ENCODE results near the gene GRIK4.

GRIK4 gene

DNA sequence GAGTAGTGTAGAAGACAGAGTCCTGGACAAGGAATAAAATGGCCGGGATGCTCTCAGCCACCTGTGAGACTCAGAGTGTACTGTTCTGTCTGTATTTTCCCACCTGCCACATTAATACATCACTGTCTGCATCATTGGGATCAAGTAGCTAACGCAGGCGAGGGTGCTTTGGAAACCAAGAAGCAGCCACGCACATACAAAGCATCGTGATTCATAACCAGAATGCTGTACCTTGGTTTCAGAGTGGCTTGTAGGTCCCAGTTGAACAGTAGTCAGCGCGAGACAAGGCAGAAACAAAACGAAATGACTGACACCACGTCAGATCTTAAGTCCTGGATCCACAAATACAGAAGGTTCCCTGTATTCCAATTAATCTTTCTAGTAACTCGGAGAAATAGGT lies 198.3 kb downstream of the GRIK4 start:
- DNase-seq (ENCODE audit: low read depth in 2 of 2) = no peak

DNA sequence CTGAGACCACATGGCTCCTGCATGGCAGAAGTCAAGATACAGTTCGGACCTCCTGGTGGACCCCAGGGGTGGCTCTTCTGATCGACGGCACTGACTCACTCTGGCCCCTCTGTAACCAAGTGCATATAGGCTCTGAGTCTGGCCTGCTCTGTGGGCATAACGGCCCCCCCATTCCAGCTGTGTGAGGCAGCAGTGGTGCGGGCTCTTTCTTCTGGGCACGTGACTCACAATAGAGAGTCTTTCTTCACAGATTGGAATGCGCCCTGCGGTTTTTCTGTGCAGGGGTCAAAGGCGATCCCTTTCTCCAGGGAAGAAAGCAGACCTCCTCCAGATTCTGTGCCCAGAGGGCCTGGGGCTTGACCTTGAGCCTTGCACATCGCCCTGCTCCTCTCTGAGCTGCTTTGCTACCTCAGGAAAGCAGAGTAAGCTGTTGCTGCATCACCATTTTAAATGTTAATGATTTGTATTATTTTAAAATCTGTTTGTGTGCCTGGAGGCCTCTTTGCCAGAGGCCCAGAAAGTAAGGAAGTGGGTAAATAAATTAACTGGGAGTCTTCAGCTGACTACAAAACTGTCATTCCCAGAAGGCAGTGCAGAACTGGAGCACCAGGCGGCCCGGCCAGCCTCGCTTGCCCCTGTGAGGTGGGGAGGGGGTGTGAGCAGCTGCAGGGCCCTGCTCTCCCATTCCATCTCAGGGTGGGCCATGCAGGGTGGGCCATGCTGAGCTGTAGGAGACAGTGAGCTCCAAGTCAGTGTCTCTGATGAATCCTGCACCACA lies 199.0 kb downstream of the GRIK4 start:
- no peak for DNase-seq (ENCODE audit: low read depth in 2 of 2)

DNA sequence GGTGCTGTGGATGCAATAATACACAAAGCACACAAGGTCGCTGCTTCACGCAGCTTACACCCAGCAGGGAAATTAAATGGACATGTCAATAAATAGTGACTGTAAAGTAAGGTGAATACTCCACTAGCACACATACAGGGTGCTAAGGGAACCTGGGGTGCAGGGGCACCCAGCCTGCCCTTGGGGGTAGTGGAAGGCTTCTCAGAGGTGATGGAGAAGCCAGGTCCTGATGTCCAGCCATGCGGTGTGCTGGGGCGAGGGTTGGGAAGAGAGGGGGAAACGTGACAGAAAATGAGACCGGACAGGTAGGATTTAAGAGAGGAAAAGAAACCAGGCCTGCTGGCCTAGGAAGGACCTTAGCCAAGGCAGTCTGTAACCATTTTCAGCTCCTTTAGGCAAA lies 200.5 kb downstream of the GRIK4 start:
- DNase-seq (ENCODE audit: low read depth in 2 of 2) = no peak

DNA sequence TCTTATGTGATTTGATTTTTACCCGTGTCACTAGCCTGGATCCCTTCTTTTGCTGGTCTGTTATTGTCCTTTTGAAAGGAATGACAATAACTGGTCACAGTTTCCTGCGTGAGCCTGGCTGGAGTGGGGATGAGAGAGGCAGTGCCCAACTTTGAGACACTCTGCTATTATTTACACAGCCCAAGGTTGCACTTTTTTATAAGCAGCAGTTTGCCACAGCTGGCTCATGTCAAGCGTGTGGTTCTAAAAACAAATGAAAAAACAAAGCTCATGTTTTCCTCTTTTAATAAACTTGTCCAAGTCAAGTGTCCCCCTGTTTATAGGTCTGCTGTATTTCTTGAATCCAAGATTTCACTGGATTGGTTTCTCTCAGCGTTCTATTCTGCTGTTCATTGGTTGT lies 201.3 kb downstream of the GRIK4 start:
- DNase-seq (ENCODE audit: low read depth in 2 of 2) = no peak

DNA sequence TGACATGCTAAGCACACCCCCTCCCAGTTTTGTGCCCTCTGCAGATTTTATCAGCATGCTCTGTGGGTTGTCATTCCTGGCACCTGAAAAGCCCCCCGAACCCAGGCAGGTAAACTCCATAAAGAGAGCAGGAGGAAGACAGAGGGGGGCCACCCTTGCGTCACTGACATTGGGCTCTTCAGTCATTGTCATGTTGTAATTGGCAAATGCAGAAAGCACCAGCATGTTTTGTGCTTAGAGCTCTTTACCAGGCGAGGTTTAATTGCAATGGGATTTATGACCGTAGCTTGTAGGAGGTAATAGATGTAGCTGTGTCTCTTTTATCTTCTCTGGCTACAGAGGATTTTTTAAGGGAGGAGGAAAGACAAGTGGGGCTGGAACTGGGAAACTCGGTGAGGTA lies 201.7 kb downstream of the GRIK4 start:
- no peak for DNase-seq (ENCODE audit: low read depth in 2 of 2)

DNA sequence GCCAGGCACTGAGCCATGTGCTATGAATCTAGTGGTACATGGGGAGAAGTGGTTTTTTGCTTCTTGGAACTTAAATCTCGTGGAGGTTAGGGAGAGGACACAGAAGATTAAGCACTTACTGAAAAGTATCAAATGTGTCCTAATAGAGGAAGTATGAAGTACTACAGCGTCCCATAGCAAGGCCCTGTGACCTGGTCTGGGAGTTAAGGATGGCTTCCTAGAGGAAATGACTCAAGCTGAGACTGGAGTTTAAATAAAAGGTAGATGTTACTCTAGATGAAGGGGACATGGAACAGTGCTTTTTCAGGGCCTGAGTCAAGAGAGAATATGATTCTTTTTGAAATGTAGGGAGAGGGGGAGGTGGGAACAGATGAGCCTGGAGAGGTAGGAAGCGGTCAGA lies 202.9 kb downstream of the GRIK4 start:
- no peak for DNase-seq (ENCODE audit: low read depth in 2 of 2)

DNA sequence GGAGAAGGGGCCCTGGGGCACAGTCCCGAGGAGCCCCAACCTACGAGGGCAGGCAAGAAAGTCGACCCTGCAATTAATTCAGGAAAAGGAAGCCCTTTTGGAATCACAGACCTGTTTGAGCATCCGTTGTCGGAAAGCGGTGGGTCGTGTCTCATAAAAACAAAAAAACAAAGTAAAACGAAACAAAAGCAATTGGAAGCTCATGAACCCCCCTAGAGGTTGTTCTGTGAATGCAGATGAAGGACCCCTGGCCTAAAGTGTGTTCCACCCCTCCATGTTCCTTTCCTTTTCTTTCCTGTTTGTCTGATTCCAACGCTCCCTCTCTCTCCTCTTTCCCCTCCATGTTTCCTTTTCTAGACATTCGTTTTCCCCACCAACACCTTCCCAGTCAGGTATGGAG lies 203.7 kb downstream of the GRIK4 start:
- no peak for DNase-seq (ENCODE audit: low read depth in 2 of 2)

DNA sequence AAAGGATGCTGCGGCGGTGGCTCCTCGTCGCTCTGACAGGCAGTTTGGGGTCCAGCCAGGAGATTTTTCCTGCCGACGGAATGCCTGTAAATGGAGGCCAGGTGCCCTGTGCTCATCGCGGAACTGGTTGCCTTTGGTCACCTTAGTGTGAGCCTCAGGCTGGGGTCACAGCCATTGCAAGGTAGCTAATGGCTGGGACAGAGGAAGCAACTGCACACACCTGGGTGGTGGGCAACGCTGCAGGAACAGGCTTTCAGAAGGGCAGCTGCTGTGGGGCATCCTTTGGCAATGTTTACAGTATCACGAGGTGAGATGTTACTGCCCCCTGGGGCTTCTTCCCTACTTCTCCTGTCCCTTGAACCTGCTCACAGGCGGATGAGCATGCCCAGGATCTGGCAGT lies 205.5 kb downstream of the GRIK4 start:
- DNase-seq (ENCODE audit: low read depth in 2 of 2) = no peak

DNA sequence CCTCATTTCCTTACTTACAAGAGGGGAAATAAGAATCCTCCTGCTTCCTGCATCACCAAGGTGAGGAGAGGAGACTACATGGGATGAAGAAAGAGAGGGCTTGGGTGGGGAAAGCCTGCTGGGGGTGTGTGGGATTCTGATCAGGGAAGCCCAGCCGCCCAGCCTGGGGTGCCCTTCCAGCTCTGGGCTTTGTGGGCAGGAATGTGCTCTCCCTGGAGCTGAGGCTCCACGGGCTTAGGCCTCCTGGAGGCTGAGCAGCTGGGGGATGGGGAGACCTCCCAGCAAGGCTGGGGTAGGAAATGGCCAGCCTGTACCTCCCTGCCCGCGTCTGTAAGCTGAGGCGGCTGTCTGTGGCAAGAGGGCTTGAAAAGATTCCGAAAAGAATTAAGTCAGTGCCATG lies 206.1 kb downstream of the GRIK4 start:
- DNase-seq (ENCODE audit: low read depth in 2 of 2) = no peak

DNA sequence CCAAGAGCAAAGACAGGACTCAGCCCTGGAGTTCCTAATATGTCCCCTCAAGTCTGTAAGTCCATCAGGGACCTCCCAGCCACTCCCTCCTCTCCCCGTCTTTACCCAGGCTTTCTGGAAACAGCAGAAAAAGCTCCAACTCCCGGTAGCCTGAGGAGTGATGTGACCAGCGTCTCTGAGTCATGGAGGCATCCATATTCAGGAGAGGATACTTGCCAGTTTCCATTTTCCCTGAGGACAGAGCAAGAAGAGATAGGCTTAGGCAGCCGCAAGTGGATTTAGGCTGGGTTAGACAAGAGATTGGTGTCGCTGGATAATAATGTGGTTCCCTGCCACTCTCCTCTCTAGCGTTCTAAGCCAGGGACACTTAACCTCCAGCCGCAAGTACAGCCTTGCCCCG lies 206.6 kb downstream of the GRIK4 start:
- no peak for DNase-seq (ENCODE audit: low read depth in 2 of 2)

DNA sequence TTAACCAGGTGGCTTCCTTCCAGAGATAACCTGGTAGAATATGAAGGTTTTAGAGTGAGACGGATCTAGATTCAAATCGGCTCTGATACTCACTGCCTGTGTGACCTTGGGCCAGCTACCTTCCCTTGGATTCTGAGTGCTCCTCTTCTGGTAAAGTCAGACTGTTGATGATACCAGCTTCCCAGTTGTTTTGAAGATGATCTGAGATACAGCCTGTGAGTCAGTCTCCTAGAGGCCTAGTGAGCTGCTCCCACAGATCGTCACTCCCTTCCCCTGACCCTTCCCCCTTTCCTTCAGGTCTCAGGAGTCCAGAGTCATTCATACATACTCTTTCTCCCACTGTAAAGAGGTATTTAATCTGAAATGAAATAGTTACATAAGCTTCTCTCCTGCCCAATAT lies 207.8 kb downstream of the GRIK4 start:
- DNase-seq (ENCODE audit: low read depth in 2 of 2) = no peak

DNA sequence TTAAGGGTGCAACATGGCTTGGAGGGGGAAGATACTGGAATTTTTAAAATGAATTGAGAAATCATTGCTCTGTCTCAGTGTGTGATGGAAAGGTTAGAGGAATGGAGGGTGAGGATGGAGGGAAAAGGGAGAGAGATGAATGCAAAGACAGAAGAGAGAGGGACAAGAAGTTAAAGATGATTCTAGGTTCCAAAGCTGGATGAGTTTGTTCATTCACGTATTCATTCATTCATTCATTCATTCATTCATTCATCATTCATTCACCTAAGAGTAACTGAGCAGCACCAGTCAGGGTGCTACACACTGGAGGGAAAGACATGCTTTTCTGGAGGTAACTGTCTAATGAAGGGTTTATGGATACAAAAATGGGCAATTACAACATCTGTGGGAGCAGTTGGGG lies 209.2 kb downstream of the GRIK4 start:
- no peak for DNase-seq (ENCODE audit: low read depth in 2 of 2)

DNA sequence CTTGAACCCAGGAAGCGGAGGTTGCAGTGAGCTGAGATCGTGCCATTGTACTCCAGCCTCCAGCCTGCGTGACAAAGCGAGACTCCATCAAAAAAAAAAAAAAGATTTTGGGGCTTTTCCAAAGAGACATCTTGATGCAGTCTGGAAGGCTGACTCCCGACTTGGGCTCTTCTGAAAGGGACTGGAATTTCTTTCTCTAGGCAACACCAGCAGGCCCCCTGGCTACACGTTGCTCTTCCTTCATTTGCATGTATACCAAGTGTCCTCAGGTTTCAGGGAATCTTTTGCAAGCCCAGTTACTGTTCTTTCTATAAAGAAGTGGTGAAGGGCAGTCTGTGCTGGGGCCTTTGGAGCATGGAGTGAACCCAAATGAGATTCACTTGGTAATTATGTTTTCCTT lies 211.0 kb downstream of the GRIK4 start:
- DNase-seq (ENCODE audit: low read depth in 2 of 2) = no peak

DNA sequence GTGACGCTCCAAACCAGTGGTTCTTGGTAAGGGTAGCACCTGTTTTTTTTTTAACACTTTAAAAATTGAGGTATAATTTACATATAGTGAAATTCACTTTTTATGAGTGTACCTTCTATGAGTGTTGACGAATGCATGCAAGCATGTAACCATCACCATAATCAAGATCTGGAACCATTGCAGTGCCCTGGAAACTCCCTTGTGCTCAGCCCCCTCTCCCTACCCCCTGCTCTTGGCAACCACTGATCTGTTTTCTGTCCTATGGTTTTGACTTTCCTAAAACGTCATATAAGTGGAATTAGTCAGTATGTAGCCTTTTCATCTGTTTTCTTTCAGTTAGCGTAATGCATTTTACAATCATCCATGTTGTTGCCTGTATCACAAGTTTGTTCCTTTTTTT lies 212.2 kb downstream of the GRIK4 start:
- DNase-seq (ENCODE audit: low read depth in 2 of 2) = no peak

DNA sequence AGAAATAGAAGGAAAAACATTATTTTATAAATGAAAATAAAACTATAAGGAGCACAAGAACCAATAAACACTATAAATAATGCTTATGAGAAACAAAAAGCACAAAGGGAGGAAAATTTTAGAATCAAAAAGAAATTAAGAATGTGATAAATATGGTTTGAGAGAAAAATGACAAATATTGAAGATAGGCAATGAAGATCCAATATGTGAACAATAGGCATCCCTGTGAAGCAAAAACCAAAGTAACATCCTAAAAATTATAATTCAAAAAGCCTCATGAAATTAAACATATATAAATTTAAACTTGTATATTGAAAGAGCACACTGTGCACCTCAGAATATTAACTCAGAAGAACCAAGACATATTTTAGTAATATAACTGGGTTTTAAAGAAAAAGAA lies 216.2 kb downstream of the GRIK4 start:
- no peak for DNase-seq (ENCODE audit: low read depth in 2 of 2)

DNA sequence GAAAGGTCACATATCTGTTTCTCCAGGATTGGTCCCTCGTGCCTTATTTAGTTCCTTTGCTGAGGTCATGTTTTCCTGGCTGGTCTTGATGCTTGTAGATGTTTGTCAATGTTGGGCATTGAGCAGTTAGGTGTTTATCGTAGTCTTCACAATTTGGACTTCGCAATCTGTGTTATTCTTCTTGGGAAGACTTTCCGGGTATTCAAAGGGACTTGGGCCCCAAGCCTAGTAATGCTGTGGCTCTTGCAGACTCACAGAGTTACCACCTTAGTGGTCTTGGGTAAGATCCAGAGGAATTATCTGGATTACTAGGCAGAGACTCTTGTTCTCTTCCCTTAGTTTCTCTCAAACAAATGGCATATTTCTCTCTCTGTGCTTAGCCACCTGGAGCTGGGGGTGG lies 223.5 kb downstream of the GRIK4 start:
- no peak for DNase-seq (ENCODE audit: low read depth in 2 of 2)

DNA sequence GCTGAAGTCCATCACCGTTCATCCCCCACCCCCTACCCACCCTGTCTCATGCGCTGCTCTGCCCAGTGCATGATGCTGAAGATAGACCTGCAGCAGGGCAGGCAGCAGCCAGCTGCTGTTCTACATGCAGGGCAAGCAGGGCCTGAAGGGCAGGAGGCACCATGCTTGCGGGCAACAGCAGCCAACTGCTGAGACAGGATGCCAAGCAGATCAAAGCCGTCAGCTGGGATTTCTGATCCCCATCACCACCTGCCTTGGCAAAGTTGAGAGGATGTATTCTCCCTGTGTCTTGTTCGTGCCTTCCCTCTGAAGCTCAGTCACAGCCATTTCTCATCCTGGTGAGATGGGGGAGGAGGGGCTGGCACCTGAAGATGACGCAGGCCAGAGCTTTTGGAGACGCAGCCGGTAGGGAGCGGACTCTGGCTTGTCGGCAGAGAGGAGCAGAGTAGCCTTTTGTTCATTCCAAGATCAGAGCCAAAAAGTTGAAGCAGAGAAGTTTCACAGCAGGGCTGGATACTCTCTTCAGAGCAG lies 227.0 kb downstream of the GRIK4 start:
- no peak for DNase-seq (ENCODE audit: low read depth in 2 of 2)

DNA sequence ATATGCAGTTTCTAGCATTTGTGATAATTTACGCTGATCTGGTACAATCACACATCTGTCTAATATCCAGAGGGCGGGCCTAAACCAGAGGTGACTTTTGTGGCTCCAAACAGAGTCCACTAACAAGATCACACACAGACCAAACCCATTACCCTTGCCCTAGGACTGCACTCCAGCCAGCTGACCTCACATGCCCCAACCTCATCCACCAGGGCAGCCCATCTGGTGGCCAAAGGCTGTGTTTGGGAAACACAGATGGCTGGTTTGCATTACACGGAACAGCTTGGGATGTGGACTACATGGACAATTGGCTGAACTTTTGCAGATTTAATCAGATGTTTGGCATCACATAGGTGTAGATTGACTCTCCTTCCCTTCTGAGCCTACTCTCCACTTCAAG lies 228.2 kb downstream of the GRIK4 start:
- no peak for DNase-seq (ENCODE audit: low read depth in 2 of 2)

DNA sequence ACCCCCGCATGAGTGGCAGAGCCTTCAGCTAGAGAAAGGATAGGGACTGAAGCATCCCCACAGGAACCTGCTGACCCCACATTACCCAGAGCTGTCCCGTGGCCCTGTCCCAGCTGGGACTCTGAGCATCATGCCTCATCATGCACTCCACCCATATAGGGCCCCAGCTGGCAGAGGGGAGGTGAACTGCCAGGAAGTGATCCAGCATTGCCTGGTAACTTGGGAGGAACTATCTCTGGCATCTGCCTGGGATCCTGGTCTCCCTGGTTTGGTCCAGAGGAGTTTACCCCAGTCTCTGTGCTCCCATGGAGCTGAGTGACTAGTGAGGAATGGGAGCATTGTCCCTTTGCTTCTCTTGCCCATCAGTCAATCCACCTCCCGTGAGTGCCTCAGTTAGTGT lies 228.8 kb downstream of the GRIK4 start:
- no peak for DNase-seq (ENCODE audit: low read depth in 2 of 2)

DNA sequence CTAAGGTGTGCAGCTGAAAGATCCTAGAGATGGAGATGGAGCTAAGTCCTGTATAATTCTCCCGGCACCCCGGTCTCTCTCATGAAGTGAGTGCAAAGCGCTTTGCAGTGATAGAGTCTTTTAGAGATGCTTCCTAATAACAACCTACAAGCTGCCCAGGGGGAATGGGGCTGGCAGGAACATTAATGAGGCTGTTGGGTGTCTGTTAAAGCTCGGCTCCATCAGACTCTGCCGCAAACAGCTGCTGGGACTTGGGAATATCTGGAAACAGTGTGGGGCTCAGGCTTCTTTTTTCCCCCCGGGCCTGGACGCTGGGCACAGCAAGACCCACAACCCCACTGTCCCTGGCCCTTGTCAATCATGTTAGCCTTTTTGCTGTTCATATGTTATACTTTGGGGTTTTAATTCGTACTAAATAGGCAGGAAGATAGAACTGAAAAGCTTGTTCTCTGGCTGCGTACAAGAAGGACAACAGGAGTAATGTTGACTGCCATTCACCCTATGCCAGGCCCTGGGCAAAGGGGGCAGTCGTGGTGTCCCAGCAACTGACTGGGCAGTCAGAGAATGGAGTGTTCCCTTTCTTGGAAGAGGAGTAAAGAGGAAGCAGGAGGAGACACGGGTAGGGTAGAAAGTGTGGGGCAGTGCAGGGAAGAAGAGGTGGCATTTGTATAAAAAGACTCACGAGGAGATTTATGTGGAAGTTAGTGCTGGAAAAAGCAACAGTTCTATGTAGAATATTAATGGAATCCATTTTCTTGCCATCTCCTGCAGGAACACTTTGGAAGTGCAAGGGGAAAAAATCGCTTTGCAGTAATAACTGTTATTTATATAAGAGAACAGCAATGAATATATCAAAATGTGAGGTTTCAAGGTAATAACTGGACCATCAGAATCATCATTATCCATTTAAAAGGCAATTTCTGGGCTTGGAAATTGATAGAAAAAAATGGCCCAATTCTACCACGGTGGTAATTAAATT lies 232.8 kb downstream of the GRIK4 start:
- DNase-seq (ENCODE audit: low read depth in 2 of 2) = no peak

DNA sequence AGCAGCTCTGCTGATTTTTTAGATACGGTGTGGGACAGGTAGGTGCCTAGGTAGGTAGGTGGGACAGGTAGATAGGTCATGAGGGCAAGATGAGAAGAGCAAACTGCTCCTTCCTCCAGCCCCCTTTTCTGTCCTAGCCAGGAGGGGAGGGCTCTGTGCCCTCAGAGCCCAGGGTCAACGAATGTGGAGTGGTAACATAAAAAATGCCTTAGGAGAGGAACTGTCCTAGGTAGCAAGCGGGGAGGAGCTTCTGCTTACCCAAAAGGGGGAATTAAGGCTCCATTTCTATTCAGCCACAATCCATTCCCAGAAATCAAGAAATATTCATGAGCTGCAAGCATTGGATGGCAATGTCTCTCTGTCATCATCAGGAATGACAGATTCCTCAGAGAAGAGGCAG lies 234.8 kb downstream of the GRIK4 start:
- DNase-seq (ENCODE audit: low read depth in 2 of 2) = no peak

DNA sequence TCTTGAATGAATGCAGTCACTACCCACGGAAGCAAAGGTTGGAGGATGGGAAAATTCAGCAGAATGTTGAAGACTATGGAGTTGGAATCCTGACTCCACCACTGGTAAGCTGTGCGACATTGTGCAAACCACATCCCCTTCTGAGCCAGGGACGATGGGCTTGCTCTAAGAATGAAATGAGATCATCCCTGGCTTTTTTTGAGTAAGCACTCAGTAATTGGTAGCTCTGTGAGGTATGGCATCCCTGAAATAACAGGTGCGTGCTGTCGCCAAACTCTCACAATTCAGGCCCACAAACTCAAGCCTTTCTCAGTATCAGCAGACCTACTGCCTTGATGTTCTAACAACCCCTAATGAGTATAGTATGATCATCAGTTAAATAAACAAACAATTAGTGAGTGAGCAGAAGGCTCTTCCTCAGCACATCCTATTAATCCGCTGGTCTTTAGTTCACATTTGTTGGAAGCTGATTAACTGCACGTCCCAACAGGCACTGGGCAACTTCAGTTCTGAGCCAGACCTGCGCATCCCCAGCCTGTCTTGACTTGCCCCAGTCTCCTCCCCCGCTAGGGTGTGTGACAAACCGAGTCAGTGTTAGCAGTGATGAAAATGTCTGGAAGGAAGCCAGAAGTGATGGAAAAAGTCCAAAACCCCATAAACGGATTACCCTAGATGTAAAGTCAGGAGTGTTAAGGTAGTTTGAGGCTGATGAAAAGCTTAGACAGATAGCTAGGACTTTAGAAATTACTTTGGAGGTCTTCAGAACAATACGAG lies 235.5 kb downstream of the GRIK4 start:
- no peak for DNase-seq (ENCODE audit: low read depth in 2 of 2)

Data from stimulated activated CD8-positive, alpha-beta memory T cell treated with anti-CD3 and anti-CD28 coated beads, Interleukin-2, amount 100 ng/mL, for 48 hours (primary cell).